HepG2 (cell line): ENCODE results near the gene TEX26. TPM values are rescaled to one million over a fixed set of nuclear protein-coding genes. Genes with fewer than 3 reads are reported as not detected.

Source experiments
- ATAC-seq: fragments of 200-7000 bp; cut with Tn5 transposase; 3 replicates; pipeline ENCODE4 v1.9.1; 2020; ENCODE audit warnings: mild to moderate bottlenecking, moderate library complexity
- BruUV-seq: library from RNA; stranded (reverse); fragments of 400-500 nt; replicated peaks from 2 replicates; lab custom pipeline; 2021; lab: Mats Ljungman, UMichigan
- CTCF ChIA-PET: fragments of 300-600 bp; formaldehyde crosslinking; extraction: SDS; loops from one replicate; lab custom pipeline; 2021; ENCODE audit warnings: low total read pairs, inconsistent platforms, low intra/inter-chr PET ratio; lab: Yijun Ruan, JAX
- POLR2A ChIA-PET: fragments of 350-600 bp; sonication (Branson Sonifier 250); formaldehyde crosslinking; loops from one replicate; lab custom pipeline; 2020; ENCODE audit warnings: antibody characterized with exemption, inconsistent platforms; lab: Yijun Ruan, JAX
- DNase-seq: peaks from one replicate; pipeline ENCODE4 v3.0.0-alpha.2; 2015; ENCODE audit warnings: low spot score
- FAIRE-seq: peaks from 3 replicates; lab custom pipeline; 2011; peaks lifted over from hg19 to GRCh38; lab: Jason Lieb, UNC
- H2AFZ ChIP-seq: one replicate; pipeline ENCODE4 v1.6.1; 2011; ENCODE audit warnings: low read length, inconsistent platforms
- H3K27ac ChIP-seq: fragments of 300-600 bp; 3 replicates; pipeline ENCODE4 v1.8.0; 2011; ENCODE audit warnings: mixed run types, mild to moderate bottlenecking, mixed read lengths, low read length, inconsistent platforms; ENCODE audit not compliant: insufficient read depth; ENCODE audit errors: extremely low read length
- H3K27me3 ChIP-seq, 2 experiments: fragments of 200-600 bp in 1 of 2; 2 replicates in 1 of 2; 3 replicates in 1 of 2; pipeline versions ENCODE4 v1.6.0 to v1.8.0; 2011; ENCODE audit warnings: low read length in 2 of 2, mild to moderate bottlenecking in 2 of 2, moderate library complexity in 2 of 2, inconsistent platforms in 1 of 2; ENCODE audit not compliant: insufficient read depth in 2 of 2, control insufficient read depth in 1 of 2
- H3K36me3 ChIP-seq, 2 experiments: fragments of 200-600 bp in 1 of 2; replicated peaks in 1 of 2; 2 replicates in 1 of 2; 3 replicates in 1 of 2; pipeline versions ENCODE4 v1.5.1 to v1.8.0; 2011; ENCODE audit warnings: low read length in 2 of 2, inconsistent platforms in 1 of 2; ENCODE audit not compliant: insufficient read depth in 2 of 2, control insufficient read depth in 1 of 2
- H3K4me1 ChIP-seq: 2 replicates; pipeline ENCODE4 v1.5.1; 2012; ENCODE audit warnings: low read length, inconsistent platforms; ENCODE audit not compliant: insufficient read depth
- H3K4me2 ChIP-seq: 2 replicates; pipeline ENCODE4 v1.6.0; 2011; ENCODE audit warnings: low read depth, low read length, inconsistent platforms
- H3K4me3 ChIP-seq, 3 experiments: fragments of 200-600 bp in 1 of 3; sonication (generic), shearing (Covaris generic) in 1 of 3; replicated peaks in 1 of 3; 2 replicates each; pipeline ENCODE4 v1.5.1; 2011 to 2016; ENCODE audit warnings: low read length in 3 of 3, inconsistent platforms in 2 of 3, low read depth in 2 of 3, mild to moderate bottlenecking in 2 of 3, control low read depth in 1 of 3, mixed read lengths in 1 of 3; ENCODE audit not compliant: insufficient read depth in 1 of 3
- H3K79me2 ChIP-seq: one replicate; pipeline ENCODE4 v1.6.1; 2011; ENCODE audit warnings: low read length, inconsistent platforms; ENCODE audit not compliant: insufficient read depth
- H3K9ac ChIP-seq: 2 replicates; pipeline ENCODE4 v1.6.0; 2011; ENCODE audit warnings: mild to moderate bottlenecking, low read depth, low read length, inconsistent platforms; ENCODE audit not compliant: insufficient read depth
- H3K9me3 ChIP-seq: 2 replicates; pipeline ENCODE4 v1.5.1; 2012; ENCODE audit warnings: mild to moderate bottlenecking, low read length
- H4K20me1 ChIP-seq: 2 replicates; pipeline ENCODE4 v1.6.0; 2011; ENCODE audit warnings: inconsistent platforms, mild to moderate bottlenecking, low read length, moderate library complexity; ENCODE audit not compliant: insufficient read depth
- BCL3 ChIP-seq: sonication (generic); formaldehyde crosslinking; IDR thresholded peaks from 2 replicates; pipeline ENCODE4 v1.5.1; 2020; ENCODE audit warnings: mild to moderate bottlenecking, missing genetic modification reagents, moderate library complexity
- MLLT10 ChIP-seq: sonication (generic); formaldehyde crosslinking; IDR thresholded peaks from 2 replicates; pipeline ENCODE4 v1.4.0; 2020; ENCODE audit warnings: missing genetic modification reagents
- NFKB2 ChIP-seq: sonication (generic); formaldehyde crosslinking; IDR thresholded peaks from 2 replicates; pipeline ENCODE4 v1.4.0; 2020; ENCODE audit warnings: missing genetic modification reagents, borderline replicate concordance
- TCF12 ChIP-seq, 2 experiments: fragments of 450-650 bp in 1 of 2; sonication (generic) in 1 of 2; formaldehyde crosslinking in 1 of 2; IDR thresholded peaks; 2 replicates each; pipeline versions ENCODE4 v1.6.1 to v1.8.0; 2017 to 2022; ENCODE audit warnings: antibody characterized with exemption in 1 of 2, mild to moderate bottlenecking in 1 of 2, missing genetic modification reagents in 1 of 2, moderate library complexity in 1 of 2
- ZNF234 ChIP-seq: sonication (generic); formaldehyde crosslinking; conservative IDR thresholded peaks from 2 replicates; pipeline ENCODE4 v1.5.1; 2020; ENCODE audit warnings: mild to moderate bottlenecking, missing genetic modification reagents
- ZNF44 ChIP-seq: sonication (generic); formaldehyde crosslinking; IDR thresholded peaks from 2 replicates; pipeline ENCODE4 v1.5.1; 2020; ENCODE audit warnings: mild to moderate bottlenecking, missing genetic modification reagents
- ZNF839 ChIP-seq: sonication (generic); formaldehyde crosslinking; IDR thresholded peaks from 2 replicates; pipeline ENCODE4 v1.4.0; 2020; ENCODE audit warnings: missing genetic modification reagents, mild to moderate bottlenecking, borderline replicate concordance
- ZNF878 ChIP-seq: sonication (generic); formaldehyde crosslinking; IDR thresholded peaks from 2 replicates; pipeline ENCODE4 v1.8.1; 2023; ENCODE audit warnings: mild to moderate bottlenecking, missing genetic modification reagents, moderate library complexity
- WGBS: methylation state at CpG from one replicate; pipeline ENCODE4 v1.1.6; 2017; ENCODE audit warnings: low lambda C conversion rate; 5-methylcytosine and 5-hydroxymethylcytosine counted together
- in situ Hi-C: cut with HindIII; loops from 2 replicates; pipeline ENCODE4 v1.10.0; 2017; ENCODE audit warnings: low pct_unique_long_range_greater_than_20kb; ENCODE audit not compliant: extremely low pct_ligation_motif_present
- intact Hi-C: fragments of 100-400 bp; cut with micrococcal nuclease; formaldehyde crosslinking; loops from one replicate; pipeline ENCODE4 v1.10.0; 2022; ENCODE audit not compliant: unreplicated experiment
- polyA plus RNA-seq, 8 experiments: library from polyadenylated mRNA; depleted of rRNA in 3 of 8; stranded (reverse) in 7 of 8; unstranded in 1 of 8; fragments of >200 nt; fragmentation: Illumina TruSeq in 4 of 8; extraction: Trizol in 4 of 8; gene quantifications; 2 replicates each; pipeline versions ENCODE4 v1.2.1 to v1.2.3, GENCODE V29; 2011 to 2016; ENCODE audit warnings: low read depth in 4 of 8, missing spikeins in 1 of 8, mixed read lengths in 1 of 8; ENCODE audit not compliant: insufficient read depth in 1 of 8
- total RNA-seq, 5 experiments: library from RNA; depleted of rRNA; stranded (reverse); fragments of >200 nt; fragmentation: Illumina TruSeq; extraction: Trizol; gene quantifications; 2 replicates each; pipeline ENCODE4 v1.2.3, GENCODE V29; 2016; ENCODE audit warnings: low read depth in 1 of 5
- TF ChIP-seq, protein P1 (sequence below): IDR thresholded peaks from 2 replicates; pipeline ENCODE4 v1.6.1; 2016; ENCODE audit warnings: mild to moderate bottlenecking

The TEX26 gene
- total and polyA plus RNA-seq, 2 of the 13 experiments (the other 11 are each of a cell fraction or from before 2014, with no cell fraction given) = not detected

DNA sequence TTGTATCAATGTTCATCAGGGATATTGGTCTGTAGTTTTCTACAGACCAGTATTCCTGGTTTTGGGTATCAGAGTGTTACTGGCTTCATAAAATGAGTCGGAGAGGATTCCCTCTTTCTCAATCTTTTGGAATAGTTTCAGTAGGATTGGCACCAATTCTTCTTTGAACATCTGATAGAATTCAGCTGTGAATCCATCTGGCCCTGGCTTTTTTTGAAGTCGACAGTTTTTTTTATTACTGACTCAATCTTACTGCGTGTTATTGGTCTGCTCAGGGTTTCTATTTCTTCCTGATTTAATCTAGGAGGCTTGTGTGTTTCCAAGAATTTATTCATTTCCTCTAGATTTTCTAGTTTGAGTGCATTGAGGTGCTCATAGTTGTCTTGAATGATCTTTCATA, 11.4 kb downstream of the TEX26 start:
- 0% methylated on average over 3 of the region's 3 CpGs for WGBS
- no peak overlapping the region for H2AFZ ChIP-seq
- no peaks in the 10 kb centered on the region for H3K79me2 ChIP-seq
- H3K9me3 ChIP-seq = no peaks in the 10 kb centered on the region
- H3K36me3 ChIP-seq = no peaks in the 10 kb centered on the region
- no peak overlapping the region for H3K9ac ChIP-seq
- no peaks in the 10 kb centered on the region for H3K4me1 ChIP-seq
- no peak overlapping the region for H3K4me3 ChIP-seq
- no peaks in the 10 kb centered on the region for H3K27me3 ChIP-seq
- H3K4me2 ChIP-seq = no peak overlapping the region
- TF ChIP-seq, protein P1, sequence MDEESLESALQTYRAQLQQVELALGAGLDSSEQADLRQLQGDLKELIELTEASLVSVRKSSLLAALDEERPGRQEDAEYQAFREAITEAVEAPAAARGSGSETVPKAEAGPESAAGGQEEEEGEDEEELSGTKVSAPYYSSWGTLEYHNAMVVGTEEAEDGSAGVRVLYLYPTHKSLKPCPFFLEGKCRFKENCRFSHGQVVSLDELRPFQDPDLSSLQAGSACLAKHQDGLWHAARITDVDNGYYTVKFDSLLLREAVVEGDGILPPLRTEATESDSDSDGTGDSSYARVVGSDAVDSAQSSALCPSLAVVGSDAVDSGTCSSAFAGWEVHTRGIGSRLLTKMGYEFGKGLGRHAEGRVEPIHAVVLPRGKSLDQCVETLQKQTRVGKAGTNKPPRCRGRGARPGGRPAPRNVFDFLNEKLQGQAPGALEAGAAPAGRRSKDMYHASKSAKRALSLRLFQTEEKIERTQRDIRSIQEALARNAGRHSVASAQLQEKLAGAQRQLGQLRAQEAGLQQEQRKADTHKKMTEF (CRISPR knock-in tag) = no peak
- TF ChIP-seq NFKB2 (CRISPR knock-in tag) = no peak
- no peak for TF ChIP-seq ZNF878 (CRISPR knock-in tag)
- no peak for TF ChIP-seq ZNF44 (CRISPR knock-in tag)
- TF ChIP-seq BCL3 = no peak
- TF ChIP-seq TCF12 (IDR thresholded peaks at IDR 0.05) = no peak
- TF ChIP-seq TCF12 (CRISPR knock-in tag; IDR thresholded peaks at IDR 0.05) = no peak
- TF ChIP-seq ZNF234 (CRISPR knock-in tag) = no peak
- TF ChIP-seq ZNF839 (CRISPR knock-in tag) = no peak
- TF ChIP-seq MLLT10 (CRISPR knock-in tag) = no peak
- intact Hi-C loops = no loop called here
- in situ Hi-C loops = no loop called here
- FAIRE-seq = no peak
- CTCF ChIA-PET = no interaction called here
- no peaks in the 10 kb centered on the region for H4K20me1 ChIP-seq
- no peak for DNase-seq
- H3K27ac ChIP-seq = no peak overlapping the region
- ATAC-seq = no peak
- BruUV-seq = no TSS peak
- POLR2A ChIA-PET = no interaction called here
